Esophagus (tissue), 2 donors: ENCODE data around the gene ALDH5A1. TPM values are rescaled to one million over a fixed set of nuclear protein-coding genes. Genes with fewer than 3 reads are reported as not detected.
"Not testable (repeated sequence)": the region's sequence is repeated elsewhere in the genome, so short reads cannot be mapped to it uniquely, and the experiment has no call there.

Source experiments
- H3K27ac ChIP-seq, 2 donors: one replicate each; pipeline ENCODE4 v1.5.1; 2013; ENCODE audit warnings: low read depth in 2 of 2, mild to moderate bottlenecking in 2 of 2, inconsistent platforms in 1 of 2, low read length in 1 of 2, moderate library complexity in 1 of 2
- H3K27me3 ChIP-seq, 2 donors: one replicate each; pipeline ENCODE4 v1.6.1; 2013; ENCODE audit warnings: low read length in 2 of 2, control low read depth in 1 of 2, mild to moderate bottlenecking in 1 of 2; ENCODE audit not compliant: insufficient read depth in 2 of 2, control insufficient read depth in 1 of 2
- H3K36me3 ChIP-seq, 2 donors: one replicate each; pipeline ENCODE4 v1.6.1; 2013; ENCODE audit warnings: low read length in 1 of 2; ENCODE audit not compliant: control insufficient read depth in 2 of 2, insufficient read depth in 2 of 2
- H3K4me1 ChIP-seq, 2 donors: one replicate each; pipeline ENCODE4 v1.6.1; 2013; ENCODE audit warnings: low read length in 1 of 2; ENCODE audit not compliant: control insufficient read depth in 2 of 2, insufficient read depth in 2 of 2
- H3K4me3 ChIP-seq, 2 donors: one replicate each; pipeline ENCODE4 v1.5.1; 2013; ENCODE audit warnings: low read length in 2 of 2, mild to moderate bottlenecking in 2 of 2, low read depth in 1 of 2, moderate library complexity in 1 of 2
- H3K9me3 ChIP-seq, 2 donors: one replicate each; pipeline ENCODE4 v1.6.1; 2013; ENCODE audit warnings: mild to moderate bottlenecking in 2 of 2, low read depth in 1 of 2, low read length in 1 of 2, moderate library complexity in 1 of 2; ENCODE audit not compliant: control insufficient read depth in 2 of 2, insufficient read depth in 1 of 2
- WGBS, 2 donors: extraction: QIAGEN DNeasy Blood & Tissue Kit; methylation state at CpG; one replicate each; pipeline ENCODE4 v1.1.7; 2013; 5-methylcytosine and 5-hydroxymethylcytosine counted together
- polyA plus RNA-seq, 2 donors: library from polyadenylated mRNA; stranded (reverse); fragments of 200-250 nt; gene quantifications; one replicate each; pipeline ENCODE4 v1.2.3, GENCODE V29; 2013
- donor health status: healthy with polysubstance abuse.
- donor health status: Bipolar disorder and iron deficiency.

ALDH5A1 gene
- polyA plus RNA-seq, 2 donors, result 2.2 to 3.6 TPM

DNA sequence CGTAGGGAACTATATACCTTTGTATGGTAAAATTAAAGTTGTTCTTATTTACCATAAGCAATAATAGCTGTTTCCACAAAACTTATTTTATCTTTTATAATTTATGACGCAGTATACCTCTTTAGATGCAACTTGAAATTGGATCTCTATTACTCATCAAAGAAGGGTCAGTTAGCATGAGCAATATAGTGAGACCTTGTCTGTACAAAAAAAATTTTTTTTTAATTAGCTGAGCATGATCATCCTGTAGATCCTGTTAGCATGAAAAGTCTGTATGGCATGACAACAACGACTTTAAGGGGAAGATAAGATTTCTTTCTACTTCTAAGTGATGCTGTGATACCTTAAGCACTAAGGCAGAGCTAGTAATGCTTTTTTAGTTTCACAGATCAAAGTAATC is 5.9 kb downstream of the ALDH5A1 start:
- Histone ChIP-seq H3K9me3 (no peaks in the 10 kb centered on the region), H3K27me3 (no peaks in the 10 kb centered on the region), H3K4me1 (no peaks in the 10 kb centered on the region), H3K27ac (no peak overlapping the region), H3K4me3 (no peak overlapping the region), H3K36me3 (no peaks in the 10 kb centered on the region)
- 83 to 84% methylated on average over 3 of the region's 3 CpGs for WGBS, 2 donors

- no peaks in the 10 kb centered on the region for H3K27me3 ChIP-seq
- no peak overlapping the region for H3K4me3 ChIP-seq
- H3K27ac ChIP-seq, result no peak overlapping the region
- no peaks in the 10 kb centered on the region for H3K4me1 ChIP-seq
- 80 to 82% methylated on average over 2 of the region's 2 CpGs for WGBS, 2 donors
- no peaks in the 10 kb centered on the region for H3K9me3 ChIP-seq
- no peaks in the 10 kb centered on the region for H3K36me3 ChIP-seq
Measured at GRCh38 chr6:24501374-24501773, 6.6 kb downstream of the ALDH5A1 start.

DNA sequence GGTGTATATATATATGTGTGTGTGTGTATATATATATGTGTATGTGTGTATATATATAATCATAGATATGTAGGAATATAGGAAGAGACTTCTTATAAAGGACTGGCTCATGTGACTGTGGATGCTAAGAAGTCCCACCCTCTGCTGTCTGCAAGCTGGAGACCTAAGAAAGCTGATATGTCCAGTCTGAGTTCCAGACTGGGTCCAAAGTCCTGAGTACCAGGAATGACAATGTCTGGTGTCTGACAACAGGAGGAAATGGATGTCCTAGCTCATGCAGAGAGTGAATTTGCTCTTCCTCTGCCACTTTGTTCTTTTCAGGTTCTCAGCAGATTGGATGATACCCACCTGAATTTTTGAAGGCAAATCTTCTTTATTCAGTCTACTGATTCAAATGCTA is 7.1 kb downstream of the ALDH5A1 start:
- no peak overlapping the region for H3K4me3 ChIP-seq
- no peaks in the 10 kb centered on the region for H3K27me3 ChIP-seq
- H3K27ac ChIP-seq, result no peak overlapping the region
- no peaks in the 10 kb centered on the region for H3K9me3 ChIP-seq
- no peaks in the 10 kb centered on the region for H3K4me1 ChIP-seq
- H3K36me3 ChIP-seq, result no peaks in the 10 kb centered on the region

DNA sequence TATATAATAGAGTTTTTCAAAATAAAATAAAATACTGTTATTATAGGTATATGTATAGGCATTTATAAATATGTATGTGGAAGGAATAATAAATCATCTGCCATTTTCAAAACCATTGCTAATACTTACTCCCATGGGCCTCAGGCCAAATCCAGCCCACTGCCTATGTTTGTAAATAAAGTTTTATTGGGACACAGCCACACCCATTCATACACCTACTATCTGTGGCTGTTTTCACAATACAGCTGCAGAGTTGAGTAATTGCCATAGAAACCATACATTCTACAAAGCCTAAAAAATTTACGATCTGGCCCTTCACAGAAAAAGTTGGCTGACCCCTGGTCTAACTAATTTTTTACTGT is 9.5 kb downstream of the ALDH5A1 start:
- no peaks in the 10 kb centered on the region for H3K4me1 ChIP-seq
- H3K9me3 ChIP-seq, result no peaks in the 10 kb centered on the region
- H3K27ac ChIP-seq, result no peak overlapping the region
- H3K36me3 ChIP-seq, result no peaks in the 10 kb centered on the region
- H3K27me3 ChIP-seq, result no peaks in the 10 kb centered on the region
- H3K4me3 ChIP-seq, result no peak overlapping the region
- 89 to 94% methylated on average over 1 of the region's 1 CpG for WGBS, 2 donors

GRCh38 chr6:24504649-24505586 is 10.1 kb downstream of the ALDH5A1 start:
- Histone ChIP-seq H3K27me3 (no peaks in the 10 kb centered on the region), H3K4me3 (no peak overlapping the region), H3K9me3 (no peaks in the 10 kb centered on the region), H3K27ac (no peak overlapping the region), H3K36me3 (no peaks in the 10 kb centered on the region), H3K4me1 (no peaks in the 10 kb centered on the region)
- 81 to 86% methylated on average over 14 of the region's 14 CpGs for WGBS, 2 donors

DNA sequence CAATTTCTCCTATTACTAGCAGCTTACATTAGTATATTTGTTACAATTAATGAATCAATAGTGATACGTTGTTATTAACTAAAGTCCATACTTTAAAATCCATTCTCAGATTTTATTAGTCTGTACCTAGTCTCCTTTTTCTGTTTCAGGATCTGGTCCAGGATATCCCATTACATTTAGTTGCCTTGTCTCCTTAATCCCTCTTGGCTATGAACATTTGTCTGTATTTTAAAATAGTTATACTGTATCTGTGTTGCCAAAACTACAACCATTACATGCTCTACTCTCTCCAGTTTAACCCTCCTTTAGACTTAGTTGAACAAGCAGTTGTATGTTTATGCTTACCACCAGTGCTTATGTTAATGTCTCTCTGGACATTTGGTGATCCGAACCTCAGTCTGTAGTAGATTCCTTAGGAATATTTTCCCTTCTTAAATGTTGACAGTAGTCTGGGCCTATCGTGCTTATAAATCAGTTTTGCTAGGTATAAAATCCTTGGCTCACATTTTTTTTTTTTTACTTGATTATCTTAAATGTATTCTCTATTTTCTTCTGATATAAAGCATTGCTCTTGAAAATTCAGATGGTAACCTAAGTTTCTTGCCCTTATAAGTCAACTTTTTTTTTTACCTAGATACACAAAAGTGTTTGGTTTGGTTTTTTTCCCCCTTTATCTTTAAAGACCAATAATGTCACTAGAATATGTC is 12.2 kb downstream of the ALDH5A1 start:
- 93 to 98% methylated on average over 3 of the region's 3 CpGs for WGBS, 2 donors
- no peak overlapping the region for H3K27ac ChIP-seq

GRCh38 chr6:24511976-24512375 is 17.2 kb downstream of the ALDH5A1 start:
- not testable (repeated sequence) for H3K4me3 ChIP-seq, H3K36me3 ChIP-seq, H3K27me3 ChIP-seq, H3K4me1 ChIP-seq, H3K9me3 ChIP-seq, H3K27ac ChIP-seq
- WGBS, 2 donors, result 75 to 80% methylated on average over 6 of the region's 6 CpGs

More for the DNA sequence above, 12.2 kb downstream of the ALDH5A1 start:
- Histone ChIP-seq H3K4me1 (no peaks in the 10 kb centered on the region), H3K9me3 (no peaks in the 10 kb centered on the region), H3K36me3 (no peaks in the 10 kb centered on the region), H3K27me3 (no peaks in the 10 kb centered on the region), H3K4me3 (no peak overlapping the region)

- 90 to 92% methylated on average over 4 of the region's 4 CpGs for WGBS, 2 donors
- Histone ChIP-seq H3K4me3 (no peak overlapping the region), H3K27me3 (no peaks in the 10 kb centered on the region), H3K36me3 (no peaks in the 10 kb centered on the region), H3K9me3 (no peaks in the 10 kb centered on the region), H3K27ac (no peak overlapping the region), H3K4me1 (no peaks in the 10 kb centered on the region)
Measured at GRCh38 chr6:24513602-24514001, 18.8 kb downstream of the ALDH5A1 start.

GRCh38 chr6:24517659-24518543 is 23.1 kb downstream of the ALDH5A1 start:
- Histone ChIP-seq H3K9me3 (no peaks in the 10 kb centered on the region), H3K4me1 (no peaks in the 10 kb centered on the region), H3K27me3 (no peaks in the 10 kb centered on the region), H3K4me3 (no peak overlapping the region), H3K27ac (peak overlapping the region in 1 of 2 donors; percentile 15), H3K36me3 (no peaks in the 10 kb centered on the region)
- 77 to 80% methylated on average over 4 of the region's 4 CpGs for WGBS, 2 donors
